GM18505 (cell line): Measurements from ENCODE around the gene SPRY1.

Experiments
- ATAC-seq: cut with Tn5 transposase; IDR thresholded peaks from one replicate; pipeline ENCODE4 v1.9.1; 2021; ENCODE audit not compliant: unreplicated experiment
- POLR2A ChIP-seq: IDR thresholded peaks from 4 replicates; pipeline ENCODE4 v1.6.1; 2011; ENCODE audit warnings: borderline replicate concordance; ENCODE audit not compliant: insufficient read depth, insufficient read length; ENCODE audit errors: extremely low read depth

Gene SPRY1

GRCh38 chr4:123421937-123422781 is 25.6 kb downstream of the SPRY1 start:
- no peak for TF ChIP-seq POLR2A

GRCh38 chr4:123423819-123424218 is 27.2 kb downstream of the SPRY1 start:
- ATAC-seq, result no peak

More at GRCh38 chr4:123421937-123422781, 25.6 kb downstream of the SPRY1 start:
- no peak for ATAC-seq

GRCh38 chr4:123427951-123428350 is 31.4 kb downstream of the SPRY1 start:
- no peak for ATAC-seq
- TF ChIP-seq POLR2A, result no peak

More at GRCh38 chr4:123423819-123424218, 27.2 kb downstream of the SPRY1 start:
- TF ChIP-seq POLR2A, result no peak

GRCh38 chr4:123430031-123430430 is 33.4 kb downstream of the SPRY1 start:
- no peak for TF ChIP-seq POLR2A

GRCh38 chr4:123430501-123430900 is 33.9 kb downstream of the SPRY1 start:
- TF ChIP-seq POLR2A, result no peak
- no peak for ATAC-seq

More at GRCh38 chr4:123430031-123430430, 33.4 kb downstream of the SPRY1 start:
- no peak for ATAC-seq

- ATAC-seq, result no peak
- no peak for TF ChIP-seq POLR2A
Observed at GRCh38 chr4:123433573-123433972, 37.0 kb downstream of the SPRY1 start.

GRCh38 chr4:123433976-123434375 is 37.4 kb downstream of the SPRY1 start:
- no peak for TF ChIP-seq POLR2A
- ATAC-seq, result no peak

GRCh38 chr4:123435246-123436113 is 38.9 kb downstream of the SPRY1 start:
- TF ChIP-seq POLR2A, result no peak
- no peak for ATAC-seq

- no peak for ATAC-seq
- no peak for TF ChIP-seq POLR2A
Observed at GRCh38 chr4:123438031-123438430, 41.4 kb downstream of the SPRY1 start.

- peak; percentile 79 for ATAC-seq
- no peak for TF ChIP-seq POLR2A
Observed at GRCh38 chr4:123443401-123444289, 47.0 kb downstream of the SPRY1 start.

GRCh38 chr4:123444290-123444731 is 47.7 kb downstream of the SPRY1 start:
- peak; percentile 85 for ATAC-seq
- TF ChIP-seq POLR2A, result no peak

- no peak for TF ChIP-seq POLR2A
- no peak for ATAC-seq
Observed at GRCh38 chr4:123446865-123447474, 50.4 kb downstream of the SPRY1 start.

GRCh38 chr4:123449362-123449761 is 52.8 kb downstream of the SPRY1 start:
- TF ChIP-seq POLR2A, result no peak
- no peak for ATAC-seq

GRCh38 chr4:123449780-123450179 is 53.2 kb downstream of the SPRY1 start:
- no peak for TF ChIP-seq POLR2A
- ATAC-seq, result peak; percentile 89
